Measurements from ENCODE around the gene ZNF831. TPM values are rescaled to one million over a fixed set of nuclear protein-coding genes. Genes with fewer than 3 reads are reported as not detected.

The ZNF831 gene
- total RNA-seq, 1 experiment from 2014 or later, result not detected

GRCh38 chr20:59120919-59121318, 42.7 kb upstream of the ZNF831 start:
- no peak for DNase-seq
- no peak for TF ChIP-seq CTCF (IDR thresholded peaks at IDR 0.05; ENCODE audit: unreplicated experiment)
- intact Hi-C loops (cut with micrococcal nuclease; ENCODE audit: unreplicated experiment), result no loop called here
- Mint-ChIP-seq H3K4me1 (ENCODE audit: low read depth, unreplicated experiment) (peaks cover 9% of the 10 kb centered on the region), H3K27me3 (ENCODE audit: unreplicated experiment) (peaks cover 80% of the 10 kb centered on the region), H3K4me3 (ENCODE audit: low read depth, unreplicated experiment) (no peak overlapping the region), H3K27ac (ENCODE audit: unreplicated experiment) (no peak overlapping the region), H3K36me3 (ENCODE audit: insufficient read depth, unreplicated experiment) (no peaks in the 10 kb centered on the region), H3K9me3 (ENCODE audit: low read depth, unreplicated experiment) (peaks cover 9% of the 10 kb centered on the region)
- CTCF ChIA-PET, result interaction anchor here (1.6 kb wide), 1 partner anchor 33 kb away, joined by 7 read pairs; no protein-coding TSS in a partner anchor
- BruUV-seq (replicated peaks), result no TSS peak

- Mint-ChIP-seq H3K36me3 (ENCODE audit: insufficient read depth, unreplicated experiment) (no peaks in the 10 kb centered on the region), H3K4me1 (ENCODE audit: low read depth, unreplicated experiment) (peaks cover 19% of the 10 kb centered on the region), H3K27me3 (ENCODE audit: unreplicated experiment) (peaks cover 73% of the 10 kb centered on the region), H3K4me3 (ENCODE audit: low read depth, unreplicated experiment) (no peak overlapping the region), H3K27ac (ENCODE audit: unreplicated experiment) (no peak overlapping the region), H3K9me3 (ENCODE audit: low read depth, unreplicated experiment) (peaks cover 4% of the 10 kb centered on the region)
- no peak for DNase-seq
- no peak for TF ChIP-seq CTCF (IDR thresholded peaks at IDR 0.05; ENCODE audit: unreplicated experiment)
- BruUV-seq (replicated peaks), result no TSS peak
- intact Hi-C loops (cut with micrococcal nuclease; ENCODE audit: unreplicated experiment), result no loop called here
- CTCF ChIA-PET, result interaction anchor here (1.6 kb wide), 1 partner anchor 34 kb away, joined by 7 read pairs; no protein-coding TSS in a partner anchor
Observed at GRCh38 chr20:59121714-59122565, 41.7 kb upstream of the ZNF831 start.

GRCh38 chr20:59122566-59122919, 41.1 kb upstream of the ZNF831 start:
- TF ChIP-seq CTCF (IDR thresholded peaks at IDR 0.05; ENCODE audit: unreplicated experiment), result no peak
- intact Hi-C loops (cut with micrococcal nuclease; ENCODE audit: unreplicated experiment), result no loop called here
- Mint-ChIP-seq H3K4me3 (ENCODE audit: low read depth, unreplicated experiment) (no peak overlapping the region), H3K9me3 (ENCODE audit: low read depth, unreplicated experiment) (peaks cover 8% of the 10 kb centered on the region), H3K4me1 (ENCODE audit: low read depth, unreplicated experiment) (peaks cover 20% of the 10 kb centered on the region), H3K27me3 (ENCODE audit: unreplicated experiment) (peaks cover 73% of the 10 kb centered on the region), H3K27ac (ENCODE audit: unreplicated experiment) (no peak overlapping the region), H3K36me3 (ENCODE audit: insufficient read depth, unreplicated experiment) (no peaks in the 10 kb centered on the region)
- DNase-seq, result no peak
- BruUV-seq (replicated peaks), result no TSS peak
- CTCF ChIA-PET, result interaction anchor here (1.6 kb wide), 1 partner anchor 35 kb away, joined by 7 read pairs; no protein-coding TSS in a partner anchor

GRCh38 chr20:59123011-59123677, 40.5 kb upstream of the ZNF831 start:
- Mint-ChIP-seq H3K4me1 (ENCODE audit: low read depth, unreplicated experiment) (peaks cover 20% of the 10 kb centered on the region), H3K36me3 (ENCODE audit: insufficient read depth, unreplicated experiment) (no peaks in the 10 kb centered on the region), H3K27me3 (ENCODE audit: unreplicated experiment) (peaks cover 73% of the 10 kb centered on the region), H3K9me3 (ENCODE audit: low read depth, unreplicated experiment) (peaks cover 8% of the 10 kb centered on the region), H3K27ac (ENCODE audit: unreplicated experiment) (no peak overlapping the region), H3K4me3 (ENCODE audit: low read depth, unreplicated experiment) (no peak overlapping the region)
- intact Hi-C loops (cut with micrococcal nuclease; ENCODE audit: unreplicated experiment), result no loop called here
- no peak for TF ChIP-seq CTCF (IDR thresholded peaks at IDR 0.05; ENCODE audit: unreplicated experiment)
- DNase-seq, result no peak
- CTCF ChIA-PET, result no interaction called here
- BruUV-seq (replicated peaks), result no TSS peak
